Skeletal muscle satellite cell (primary cell): ENCODE data around the gene AKT2.

Source experiments
- H3K27me3 ChIP-seq: 2 replicates; pipeline ENCODE4 v1.7.0; 2013; ENCODE audit warnings: low read length; ENCODE audit not compliant: control insufficient read depth, insufficient read depth
- H3K36me3 ChIP-seq: 2 replicates; pipeline ENCODE4 v1.7.0; 2013; ENCODE audit warnings: mild to moderate bottlenecking, control low read depth, low read length; ENCODE audit not compliant: insufficient read depth
- H3K4me1 ChIP-seq: 2 replicates; pipeline ENCODE4 v1.7.0; 2013; ENCODE audit warnings: low read length; ENCODE audit not compliant: control insufficient read depth, insufficient read depth
- H3K4me2 ChIP-seq: 2 replicates; pipeline ENCODE4 v1.7.0; 2013; ENCODE audit warnings: mild to moderate bottlenecking, low read length
- H3K4me3 ChIP-seq: 2 replicates; pipeline ENCODE4 v1.7.0; 2013; ENCODE audit warnings: low read length
- H3K9ac ChIP-seq: 2 replicates; pipeline ENCODE4 v1.7.0; 2013; ENCODE audit warnings: mild to moderate bottlenecking, low read depth, low read length, moderate library complexity
- H3K9me3 ChIP-seq: replicated peaks from 2 replicates; pipeline ENCODE4 v1.7.0; 2013; ENCODE audit warnings: mild to moderate bottlenecking, control low read depth, low read length

AKT2 gene

GRCh38 chr19:40231057-40231456, 54.1 kb downstream of the AKT2 start:
- no peak overlapping the region for H3K4me3 ChIP-seq
- H3K9me3 ChIP-seq, result no peaks in the 10 kb centered on the region
- no peak overlapping the region for H3K4me2 ChIP-seq
- peaks cover 28% of the 10 kb centered on the region for H3K4me1 ChIP-seq
- H3K9ac ChIP-seq, result no peak overlapping the region
- peaks cover 13% of the 10 kb centered on the region for H3K27me3 ChIP-seq
- H3K36me3 ChIP-seq, result peaks cover 21% of the 10 kb centered on the region

- Histone ChIP-seq H3K4me2 (no peak overlapping the region), H3K4me1 (peaks cover 29% of the 10 kb centered on the region), H3K4me3 (no peak overlapping the region), H3K9ac (no peak overlapping the region), H3K9me3 (no peaks in the 10 kb centered on the region), H3K36me3 (peaks cover 11% of the 10 kb centered on the region), H3K27me3 (peaks cover 14% of the 10 kb centered on the region)
Observed at GRCh38 chr19:40229926-40230417, 55.2 kb downstream of the AKT2 start.

- Histone ChIP-seq H3K9me3 (no peaks in the 10 kb centered on the region), H3K4me3 (no peak overlapping the region), H3K4me1 (peaks cover 29% of the 10 kb centered on the region), H3K36me3 (peaks cover 11% of the 10 kb centered on the region), H3K27me3 (peaks cover 14% of the 10 kb centered on the region), H3K4me2 (no peak overlapping the region), H3K9ac (no peak overlapping the region)
Observed at GRCh38 chr19:40229484-40229883, 55.7 kb downstream of the AKT2 start.

- Histone ChIP-seq H3K4me2 (no peak overlapping the region), H3K4me1 (peaks cover 29% of the 10 kb centered on the region), H3K4me3 (no peak overlapping the region), H3K36me3 (peaks cover 11% of the 10 kb centered on the region), H3K9me3 (no peaks in the 10 kb centered on the region), H3K27me3 (peaks cover 14% of the 10 kb centered on the region), H3K9ac (no peak overlapping the region)
Observed at GRCh38 chr19:40228863-40229262, 56.3 kb downstream of the AKT2 start.

- Histone ChIP-seq H3K4me1 (peaks cover 29% of the 10 kb centered on the region), H3K9me3 (no peaks in the 10 kb centered on the region), H3K36me3 (peaks cover 6% of the 10 kb centered on the region), H3K9ac (no peak overlapping the region), H3K27me3 (peaks cover 14% of the 10 kb centered on the region), H3K4me2 (no peak overlapping the region), H3K4me3 (no peak overlapping the region)
Observed at GRCh38 chr19:40228346-40228745, 56.8 kb downstream of the AKT2 start.

- Histone ChIP-seq H3K4me3 (peak overlapping the region; percentile 66), H3K4me2 (peak overlapping the region; percentile 85), H3K36me3 (no peaks in the 10 kb centered on the region), H3K4me1 (peaks cover 19% of the 10 kb centered on the region), H3K27me3 (peaks cover 14% of the 10 kb centered on the region), H3K9ac (no peak overlapping the region), H3K9me3 (no peaks in the 10 kb centered on the region)
Observed at GRCh38 chr19:40225440-40226305, 59.5 kb downstream of the AKT2 start.

DNA sequence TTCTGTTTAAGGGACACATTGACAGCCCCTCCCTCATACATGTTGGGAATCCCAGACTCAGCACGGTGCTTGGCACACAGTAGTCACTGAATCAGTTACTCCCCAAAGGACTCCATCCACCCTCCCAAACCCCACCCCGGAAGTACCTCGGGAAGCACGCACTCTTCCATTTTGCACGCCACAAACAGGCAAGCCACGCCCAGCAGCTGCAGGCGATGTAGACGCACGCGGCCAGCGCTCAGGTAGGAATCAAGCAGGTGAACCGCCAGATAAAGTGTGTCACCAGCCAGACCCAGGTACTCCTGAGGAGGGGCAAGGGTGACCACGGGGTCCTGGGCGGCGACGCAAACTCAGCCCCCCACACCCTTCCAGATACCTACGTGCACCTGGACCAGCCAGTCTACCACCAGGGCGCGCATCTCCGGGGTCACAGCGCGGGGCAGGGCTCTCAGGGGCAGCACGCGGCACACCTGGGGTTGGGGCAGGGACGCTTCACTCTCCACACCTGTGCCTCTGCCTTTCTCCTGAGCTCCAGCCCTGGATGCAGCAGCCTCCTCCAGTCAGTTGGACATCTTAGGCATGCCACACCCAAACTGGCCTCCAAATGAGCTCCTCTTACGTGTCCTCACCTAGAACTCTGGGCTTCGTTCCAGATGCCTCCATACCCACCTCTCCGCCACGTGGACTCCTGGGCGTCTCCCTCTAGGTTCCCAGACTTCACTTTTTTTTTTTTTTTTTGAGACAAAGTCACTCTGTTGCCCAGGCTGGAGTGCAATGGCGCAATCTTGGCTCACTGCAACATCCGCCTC, 60.6 kb downstream of the AKT2 start:
- H3K9me3 ChIP-seq, result no peaks in the 10 kb centered on the region
- no peak overlapping the region for H3K4me3 ChIP-seq
- no peak overlapping the region for H3K9ac ChIP-seq
- H3K4me2 ChIP-seq, result no peak overlapping the region
- no peaks in the 10 kb centered on the region for H3K36me3 ChIP-seq
- H3K4me1 ChIP-seq, result peaks cover 22% of the 10 kb centered on the region
- peaks cover 14% of the 10 kb centered on the region for H3K27me3 ChIP-seq

- H3K27me3 ChIP-seq, result peaks cover 19% of the 10 kb centered on the region
- H3K36me3 ChIP-seq, result no peaks in the 10 kb centered on the region
- H3K9ac ChIP-seq, result no peak overlapping the region
- H3K9me3 ChIP-seq, result no peaks in the 10 kb centered on the region
- H3K4me3 ChIP-seq, result no peak overlapping the region
- peaks cover 19% of the 10 kb centered on the region for H3K4me1 ChIP-seq
- H3K4me2 ChIP-seq, result no peak overlapping the region
Observed at GRCh38 chr19:40223135-40223822, 61.9 kb downstream of the AKT2 start.

GRCh38 chr19:40221858-40222619, 63.1 kb downstream of the AKT2 start:
- Histone ChIP-seq H3K27me3 (peaks cover 21% of the 10 kb centered on the region), H3K9ac (no peak overlapping the region), H3K4me2 (no peak overlapping the region), H3K36me3 (no peaks in the 10 kb centered on the region), H3K4me3 (no peak overlapping the region), H3K9me3 (no peaks in the 10 kb centered on the region), H3K4me1 (peaks cover 19% of the 10 kb centered on the region)

GRCh38 chr19:40220674-40221073, 64.5 kb downstream of the AKT2 start:
- peaks cover 24% of the 10 kb centered on the region for H3K27me3 ChIP-seq

More at GRCh38 chr19:40220674-40221073, 64.5 kb downstream of the AKT2 start:
- H3K4me2 ChIP-seq, result no peak overlapping the region
- no peaks in the 10 kb centered on the region for H3K36me3 ChIP-seq
- peaks cover 11% of the 10 kb centered on the region for H3K4me1 ChIP-seq
- H3K4me3 ChIP-seq, result no peak overlapping the region
- H3K9ac ChIP-seq, result no peak overlapping the region
- no peaks in the 10 kb centered on the region for H3K9me3 ChIP-seq
